Stomach (tissue), 9 donors: ENCODE data around the gene FMN1. TPM values are rescaled to one million over a fixed set of nuclear protein-coding genes. Genes with fewer than 3 reads are reported as not detected.

Experiments
- DNase-seq, 2 donors: peaks; one replicate each; pipeline versions ENCODE4 v3.0.0 to v3.0.0-alpha.2; 2013 to 2019
- H3K27ac ChIP-seq, 5 donors: fragments of 200-600 bp in 4 of 5; sonication (generic) in 4 of 5; one replicate each; pipeline ENCODE4 v1.5.1; 2013 to 2019; ENCODE audit warnings: mild to moderate bottlenecking in 1 of 5, moderate library complexity in 1 of 5
- H3K27me3 ChIP-seq, 3 donors: fragments of 200-600 bp; sonication (generic); one replicate each; pipeline ENCODE4 v1.5.1; 2017 to 2019; ENCODE audit warnings: mixed run types in 1 of 3
- H3K36me3 ChIP-seq, 4 donors: fragments of 200-600 bp; sonication (generic); 1 replicate in 3 of 4; 2 replicates in 1 of 4; pipeline ENCODE4 v1.5.1; 2016 to 2019
- H3K4me1 ChIP-seq, 4 donors: fragments of 200-600 bp; sonication (generic); one replicate each; pipeline ENCODE4 v1.5.1; 2016 to 2019
- H3K4me3 ChIP-seq, 4 donors: fragments of 200-600 bp; sonication (generic) in 3 of 4; one replicate each; pipeline ENCODE4 v1.5.1; 2016 to 2019; ENCODE audit warnings: mild to moderate bottlenecking in 1 of 4
- H3K9me3 ChIP-seq, 4 donors: fragments of 200-600 bp; sonication (generic); one replicate each; pipeline ENCODE4 v1.5.1; 2016 to 2019
- CTCF ChIP-seq, 7 experiments: fragments of 450-650 bp in 4 of 7; fragments of 200-600 bp in 3 of 7; sonication (generic) in 3 of 7; IDR thresholded peaks; one replicate each; pipeline ENCODE4 v1.5.1; 2016 to 2019; ENCODE audit warnings: antibody characterized with exemption in 7 of 7, control low read depth in 2 of 7, mild to moderate bottlenecking in 1 of 7
- EP300 ChIP-seq: sonication (generic); formaldehyde crosslinking; IDR thresholded peaks from one replicate; pipeline ENCODE4 v1.6.1; 2017; ENCODE audit warnings: antibody characterized with exemption
- POLR2A ChIP-seq, 4 donors: fragments of 450-650 bp; IDR thresholded peaks; one replicate each; pipeline ENCODE4 v1.6.1; 2016; ENCODE audit warnings: antibody characterized with exemption in 4 of 4, control low read depth in 2 of 4, mild to moderate bottlenecking in 1 of 4, moderate library complexity in 1 of 4
- POLR2AphosphoS5 ChIP-seq, 3 donors: sonication (generic); formaldehyde crosslinking; IDR thresholded peaks; one replicate each; pipeline ENCODE4 v1.6.1; 2016; ENCODE audit warnings: antibody characterized with exemption in 3 of 3
- WGBS, 5 donors: extraction: QIAGEN DNeasy Blood & Tissue Kit in 3 of 5; methylation state at CpG; one replicate each; pipeline versions ENCODE4 v1.1.5 to v1.1.7; 2013 to 2018; 5-methylcytosine and 5-hydroxymethylcytosine counted together
- intact Hi-C: fragments of 100-400 bp; cut with DNase I; formaldehyde crosslinking; loops from one replicate; pipeline ENCODE4 v1.15.1; 2023; ENCODE audit warnings: low total_unique reads
- polyA plus RNA-seq, 3 donors: library from polyadenylated mRNA; stranded (reverse); fragments of 200-250 nt; gene quantifications; one replicate each; pipeline ENCODE4 v1.2.3, GENCODE V29; 2013
- total RNA-seq, 5 donors: library from RNA; depleted of rRNA; stranded (reverse); fragments of >200 nt; gene quantifications; one replicate each; pipeline versions ENCODE4 v1.1.0 to v1.2.3, GENCODE V29; 2014 to 2016
- donor health status: healthy with polysubstance abuse.
- donor health status: Bipolar disorder and iron deficiency.
- donor health status: healthy.

The FMN1 gene
- total and polyA plus RNA-seq, 8 donors = 0.40 to 58.0 (median 22.9) TPM

GRCh38 chr15:33198541-33198940 is 4.0 kb upstream of the FMN1 start:
- H3K36me3 ChIP-seq = no peaks in the 10 kb centered on the region
- H3K9me3 ChIP-seq = no peaks in the 10 kb centered on the region
- H3K4me3 ChIP-seq = no peak overlapping the region
- peaks cover 0 to 8% (median 5%) of the 10 kb centered on the region in 3 donors for H3K27me3 ChIP-seq
- DNase-seq = no peak
- intact Hi-C loops = no loop called here
- TF ChIP-seq POLR2A (IDR thresholded peaks at IDR 0.05) (no peak), CTCF (IDR thresholded peaks at IDR 0.05) (no peak), EP300 (no peak), POLR2AphosphoS5 (IDR thresholded peaks at IDR 0.05) (no peak)
- no peak overlapping the region for H3K27ac ChIP-seq
- H3K4me1 ChIP-seq = peaks cover 0 to 33% (median 17%) of the 10 kb centered on the region in 4 donors
- 91 to 96% (median 93%) methylated on average over 4 of the region's 4 CpGs for WGBS, 5 donors

DNA sequence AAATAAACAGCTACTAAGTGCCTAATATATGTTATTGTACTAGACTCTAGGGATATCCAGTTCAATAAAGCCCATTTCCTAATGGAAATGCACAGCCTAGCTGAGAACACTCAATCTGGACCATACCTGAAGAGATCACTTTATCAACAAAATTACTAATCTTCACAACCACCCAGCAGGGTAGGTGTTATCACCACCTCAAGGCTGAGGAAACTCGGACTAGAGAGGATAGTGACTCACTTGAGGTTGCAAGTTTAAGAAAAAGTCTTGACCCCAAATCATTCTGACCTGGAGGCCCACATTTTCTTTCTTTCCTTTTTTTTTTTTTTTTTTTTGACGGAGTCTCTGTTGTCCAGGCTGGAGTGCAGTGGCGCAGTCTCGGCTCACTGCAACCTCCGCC is 3.1 kb upstream of the FMN1 start:
- 86 to 91% (median 87%) methylated on average over 4 to 5 of the region's 5 CpGs for WGBS, 5 donors
- peaks cover 0 to 33% (median 17%) of the 10 kb centered on the region in 4 donors for H3K4me1 ChIP-seq
- TF ChIP-seq CTCF (IDR thresholded peaks at IDR 0.05) (no peak), POLR2AphosphoS5 (IDR thresholded peaks at IDR 0.05) (no peak), EP300 (no peak)

GRCh38 chr15:33194237-33194636 is 277 bp downstream of the FMN1 start:
- Histone ChIP-seq H3K27ac (peak overlapping the region in 1 of 5 donors; percentile 81), H3K9me3 (no peaks in the 10 kb centered on the region), H3K27me3 (peaks cover 0 to 8% (median 5%) of the 10 kb centered on the region in 3 donors), H3K4me1 (peaks cover 0 to 13% (median 8%) of the 10 kb centered on the region in 4 donors), H3K4me3 (peak overlapping the region; percentile 52 to 59 (median 57)), H3K36me3 (no peaks in the 10 kb centered on the region)
- no peak for TF ChIP-seq POLR2A (IDR thresholded peaks at IDR 0.05)
- TF ChIP-seq POLR2AphosphoS5 (IDR thresholded peaks at IDR 0.05) = no peak
- no peak for TF ChIP-seq EP300
- no peak for TF ChIP-seq CTCF (IDR thresholded peaks at IDR 0.05)
- intact Hi-C loops = no loop called here
- WGBS, 5 donors = 11 to 18% (median 14%) methylated on average over 16 to 17 of the region's 17 CpGs
- DNase-seq = no peak

More for the DNA sequence above, 3.1 kb upstream of the FMN1 start:
- peaks cover 0 to 8% (median 5%) of the 10 kb centered on the region in 3 donors for H3K27me3 ChIP-seq
- no peaks in the 10 kb centered on the region for H3K9me3 ChIP-seq
- no peaks in the 10 kb centered on the region for H3K36me3 ChIP-seq
- no peak for DNase-seq
- H3K4me3 ChIP-seq = no peak overlapping the region
- H3K27ac ChIP-seq = no peak overlapping the region
- intact Hi-C loops = no loop called here

DNA sequence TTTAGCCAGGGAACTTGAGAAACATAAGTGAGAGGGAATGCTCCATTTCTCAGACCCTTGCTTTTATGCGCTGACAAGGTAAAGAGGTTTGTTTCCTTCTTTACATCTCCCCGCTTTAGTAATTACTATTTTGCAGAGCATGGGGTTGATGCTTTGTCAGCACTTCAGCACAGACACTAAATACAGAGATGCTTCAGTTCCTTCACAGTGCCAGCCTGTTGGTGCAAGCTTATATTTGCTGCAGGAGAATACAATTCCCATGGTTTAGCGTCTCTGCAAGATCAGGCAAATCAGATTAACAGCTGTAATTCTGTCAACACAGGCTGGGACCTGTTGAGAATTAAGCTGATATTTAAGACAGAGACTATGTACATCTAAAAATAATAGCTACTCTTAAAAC is 2.9 kb downstream of the FMN1 start:
- DNase-seq = peak in 1 of 2 donors; percentile 9

More for the DNA sequence above, 2.9 kb downstream of the FMN1 start:
- Histone ChIP-seq H3K27ac (no peak overlapping the region), H3K27me3 (peaks cover 0 to 8% (median 5%) of the 10 kb centered on the region in 3 donors), H3K4me1 (peaks cover 0 to 13% (median 8%) of the 10 kb centered on the region in 4 donors), H3K4me3 (no peak overlapping the region), H3K9me3 (no peaks in the 10 kb centered on the region), H3K36me3 (no peaks in the 10 kb centered on the region)
- intact Hi-C loops = no loop called here
- TF ChIP-seq CTCF (IDR thresholded peaks at IDR 0.05) = no peak
- no peak for TF ChIP-seq POLR2AphosphoS5 (IDR thresholded peaks at IDR 0.05)
- no peak for TF ChIP-seq EP300
- no peak for TF ChIP-seq POLR2A (IDR thresholded peaks at IDR 0.05)
- 27 to 49% (median 36%) methylated on average over 3 of the region's 3 CpGs for WGBS, 5 donors
